Neuron (in vitro differentiated cells): ENCODE measurements around the gene PROB1.

ENCODE experiments used
- H2AFZ ChIP-seq: one replicate; pipeline ENCODE4 v1.6.1; 2013; ENCODE audit warnings: low read depth, mild to moderate bottlenecking, inconsistent platforms, low read length, moderate library complexity
- H3K27me3 ChIP-seq: one replicate; pipeline ENCODE4 v1.6.1; 2013; ENCODE audit warnings: low read length; ENCODE audit not compliant: insufficient read depth
- H3K36me3 ChIP-seq: one replicate; pipeline ENCODE4 v1.6.1; 2013; ENCODE audit warnings: low read length; ENCODE audit not compliant: insufficient read depth
- H3K4me1 ChIP-seq: one replicate; pipeline ENCODE4 v1.6.1; 2013; ENCODE audit warnings: low read length; ENCODE audit not compliant: insufficient read depth
- H3K4me3 ChIP-seq: 2 replicates; pipeline ENCODE4 v1.5.1; 2013; ENCODE audit warnings: mild to moderate bottlenecking, low read length, moderate library complexity
- H3K9me3 ChIP-seq: one replicate; pipeline ENCODE4 v1.6.1; 2013; ENCODE audit warnings: low read length

Gene PROB1

GRCh38 chr5:139408191-139408590 lies 13.3 kb upstream of the PROB1 start:
- Histone ChIP-seq H3K36me3 (peaks cover 3% of the 10 kb centered on the region), H3K27me3 (no peaks in the 10 kb centered on the region), H3K4me1 (peaks cover 9% of the 10 kb centered on the region), H3K9me3 (no peaks in the 10 kb centered on the region), H2AFZ (no peak overlapping the region), H3K4me3 (no peak overlapping the region)

DNA sequence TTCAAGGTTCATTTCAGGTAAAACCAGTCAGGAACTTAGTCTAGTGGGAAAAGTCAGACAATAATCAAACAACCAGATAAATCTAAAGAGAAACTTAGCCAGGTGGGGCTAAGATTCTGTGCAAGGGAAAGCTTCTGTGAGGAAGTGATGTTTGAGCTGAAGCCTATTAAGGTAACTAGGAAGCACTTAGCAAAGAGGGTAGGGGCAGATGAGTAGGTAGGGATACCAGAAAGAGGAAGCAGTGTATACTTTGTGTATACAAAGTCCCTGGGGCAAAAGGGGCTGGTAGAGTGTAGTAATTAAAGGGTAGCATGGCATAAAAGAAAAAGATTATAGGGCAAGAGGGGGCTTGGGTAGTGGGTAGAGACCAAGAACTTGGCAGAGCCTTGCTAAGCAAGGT lies 12.6 kb upstream of the PROB1 start:
- no peaks in the 10 kb centered on the region for H3K9me3 ChIP-seq
- no peak overlapping the region for H2AFZ ChIP-seq
- no peak overlapping the region for H3K4me3 ChIP-seq
- no peaks in the 10 kb centered on the region for H3K27me3 ChIP-seq
- H3K36me3 ChIP-seq = peaks cover 1% of the 10 kb centered on the region
- H3K4me1 ChIP-seq = peaks cover 13% of the 10 kb centered on the region

GRCh38 chr5:139406963-139407362 lies 12.1 kb upstream of the PROB1 start:
- H3K9me3 ChIP-seq = no peaks in the 10 kb centered on the region
- H3K36me3 ChIP-seq = no peaks in the 10 kb centered on the region
- H3K27me3 ChIP-seq = no peaks in the 10 kb centered on the region
- no peak overlapping the region for H2AFZ ChIP-seq
- no peak overlapping the region for H3K4me3 ChIP-seq
- peaks cover 13% of the 10 kb centered on the region for H3K4me1 ChIP-seq

- Histone ChIP-seq H3K9me3 (no peaks in the 10 kb centered on the region), H3K4me1 (peaks cover 13% of the 10 kb centered on the region), H2AFZ (peak overlapping the region; percentile 79), H3K36me3 (peaks cover 8% of the 10 kb centered on the region), H3K4me3 (peak overlapping the region; percentile 57), H3K27me3 (no peaks in the 10 kb centered on the region)
These were observed 9.6 kb upstream of the PROB1 start for GRCh38 chr5:139404484-139404840.

DNA sequence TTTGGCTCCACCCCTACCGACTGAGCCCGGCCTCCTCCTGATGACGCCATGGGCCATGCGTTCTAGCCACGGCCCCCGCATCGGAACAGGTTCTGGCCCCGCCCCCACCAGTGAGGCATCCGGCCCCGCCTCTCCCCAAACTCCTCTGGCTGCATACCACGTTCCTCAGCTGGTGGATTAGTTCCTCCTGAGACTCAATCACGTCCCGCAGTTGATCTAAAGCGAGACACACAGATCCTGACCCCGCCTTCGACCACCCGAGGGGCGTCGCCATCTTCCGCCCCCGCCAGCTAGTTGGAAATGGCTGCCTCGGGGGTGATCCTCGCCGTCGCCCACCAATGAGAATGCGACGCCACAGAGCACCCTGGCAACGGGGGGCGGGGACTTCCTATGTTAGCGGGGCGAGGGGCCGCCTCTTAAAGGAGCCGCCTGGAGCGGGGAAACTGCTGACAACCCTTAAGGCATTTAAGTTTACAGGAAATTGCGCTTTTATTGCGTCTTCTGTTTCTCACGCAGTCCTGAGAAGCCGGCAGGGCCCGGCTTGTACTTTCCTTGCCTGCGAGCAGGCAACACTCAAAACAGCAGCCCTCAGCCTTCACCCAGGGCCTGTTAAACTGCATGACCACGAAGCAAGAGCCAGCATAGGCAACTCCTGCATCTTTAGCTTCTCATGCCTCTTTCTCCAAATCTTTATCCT lies 9.0 kb upstream of the PROB1 start, which contains the start of gene SPATA24:
Gene SPATA24, minus strand, starts transcription at position 303 of the 697 bp plus-strand sequence. Its CDS starts 29 bp downstream, at position 274.
- peaks cover 8% of the 10 kb centered on the region for H3K36me3 ChIP-seq
- H2AFZ ChIP-seq = peak within 1 kb of the TSS; percentile 79
- H3K9me3 ChIP-seq = no peaks in the 10 kb centered on the region
- peak within 1 kb of the TSS; percentile 57 for H3K4me3 ChIP-seq
- peaks cover 13% of the 10 kb centered on the region for H3K4me1 ChIP-seq
- no peaks in the 10 kb centered on the region for H3K27me3 ChIP-seq

GRCh38 chr5:139403418-139403786 lies 8.5 kb upstream of the PROB1 start:
- H3K4me3 ChIP-seq = peak overlapping the region; percentile 57
- peak overlapping the region; percentile 79 for H2AFZ ChIP-seq
- no peaks in the 10 kb centered on the region for H3K27me3 ChIP-seq
- peaks cover 8% of the 10 kb centered on the region for H3K36me3 ChIP-seq
- no peaks in the 10 kb centered on the region for H3K9me3 ChIP-seq
- H3K4me1 ChIP-seq = peaks cover 13% of the 10 kb centered on the region

- Histone ChIP-seq H3K4me1 (peaks cover 13% of the 10 kb centered on the region), H3K36me3 (peaks cover 8% of the 10 kb centered on the region), H2AFZ (no peak overlapping the region), H3K27me3 (no peaks in the 10 kb centered on the region), H3K9me3 (no peaks in the 10 kb centered on the region), H3K4me3 (peak overlapping the region; percentile 57)
These were observed 7.8 kb upstream of the PROB1 start for GRCh38 chr5:139402561-139403158.

- Histone ChIP-seq H3K36me3 (peaks cover 11% of the 10 kb centered on the region), H3K27me3 (no peaks in the 10 kb centered on the region), H2AFZ (no peak overlapping the region), H3K4me3 (no peak overlapping the region), H3K4me1 (peaks cover 13% of the 10 kb centered on the region), H3K9me3 (no peaks in the 10 kb centered on the region)
These were observed 6.6 kb upstream of the PROB1 start for GRCh38 chr5:139401546-139401945.

- no peak overlapping the region for H3K4me3 ChIP-seq
- H3K4me1 ChIP-seq = peaks cover 13% of the 10 kb centered on the region
- no peak overlapping the region for H2AFZ ChIP-seq
- peaks cover 4% of the 10 kb centered on the region for H3K27me3 ChIP-seq
- peaks cover 6% of the 10 kb centered on the region for H3K9me3 ChIP-seq
- peaks cover 11% of the 10 kb centered on the region for H3K36me3 ChIP-seq
These were observed 4.7 kb upstream of the PROB1 start for GRCh38 chr5:139399501-139400121.

DNA sequence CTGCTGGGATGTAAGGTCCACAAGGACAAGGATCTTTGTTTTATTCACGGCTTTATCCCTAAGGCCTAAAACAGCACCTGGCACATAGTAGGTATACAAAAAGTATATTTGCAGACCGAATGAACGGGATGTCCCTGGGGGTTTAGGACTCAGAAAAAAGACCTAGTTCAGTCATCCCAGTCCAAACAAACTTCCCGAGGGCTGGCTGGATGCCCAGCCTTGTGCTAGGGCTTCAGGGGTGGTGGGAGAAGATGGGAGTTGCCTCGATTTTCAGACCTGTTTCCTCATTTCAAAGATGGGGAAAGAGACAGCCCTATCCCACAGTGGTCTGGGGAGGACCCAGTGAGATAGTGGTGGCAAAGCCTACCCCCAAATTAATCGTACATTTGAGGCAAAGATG lies 3.0 kb upstream of the PROB1 start:
- Histone ChIP-seq H3K4me3 (no peak overlapping the region), H2AFZ (no peak overlapping the region), H3K36me3 (peaks cover 11% of the 10 kb centered on the region), H3K27me3 (peaks cover 17% of the 10 kb centered on the region), H3K4me1 (peaks cover 2% of the 10 kb centered on the region), H3K9me3 (peaks cover 18% of the 10 kb centered on the region)

GRCh38 chr5:139396691-139397090 lies 1.8 kb upstream of the PROB1 start:
- Histone ChIP-seq H3K27me3 (peaks cover 24% of the 10 kb centered on the region), H3K9me3 (peaks cover 23% of the 10 kb centered on the region), H2AFZ (no peak overlapping the region), H3K4me1 (no peaks in the 10 kb centered on the region), H3K4me3 (no peak overlapping the region), H3K36me3 (peaks cover 11% of the 10 kb centered on the region)

DNA sequence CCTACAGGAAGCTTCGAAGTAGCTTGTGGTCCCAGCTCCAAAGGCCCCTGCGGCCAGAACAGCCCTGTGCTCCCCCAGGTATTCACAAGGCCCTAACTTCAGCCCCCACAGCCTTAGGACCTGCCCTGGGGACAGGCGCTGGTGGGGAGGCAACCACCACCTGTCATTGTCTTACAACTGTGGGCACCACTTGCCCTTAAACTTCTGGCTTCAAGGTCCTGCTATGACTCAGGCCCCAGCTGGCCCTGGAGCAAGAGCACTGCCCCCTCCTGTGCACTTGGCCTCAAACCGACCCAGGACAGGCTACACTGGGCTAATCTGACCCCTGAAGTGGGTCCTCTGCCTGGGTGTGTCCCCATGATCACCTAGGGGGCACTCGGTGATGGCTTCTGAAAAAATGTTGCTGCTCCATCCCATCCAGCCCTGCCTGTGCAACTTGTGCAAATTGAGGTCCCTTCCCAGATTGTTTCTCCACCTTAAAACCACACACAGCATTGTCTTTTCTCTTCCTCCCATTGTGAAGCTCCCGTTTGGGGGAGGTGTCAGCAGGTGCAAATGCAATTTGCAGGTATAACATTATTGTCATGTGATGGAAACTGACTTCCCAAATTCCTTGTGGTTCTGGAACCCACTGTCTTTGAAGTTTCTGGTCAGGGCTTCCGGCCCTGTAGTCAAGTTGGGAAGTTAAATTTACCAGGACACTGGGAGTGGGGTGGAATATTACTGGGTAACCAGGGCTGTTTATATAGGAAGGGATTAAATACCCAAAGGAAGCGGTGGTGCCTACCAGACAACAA lies 1.1 kb upstream of the PROB1 start:
- H3K36me3 ChIP-seq = peaks cover 8% of the 10 kb centered on the region
- peaks cover 25% of the 10 kb centered on the region for H3K9me3 ChIP-seq
- no peak overlapping the region for H3K4me3 ChIP-seq
- no peaks in the 10 kb centered on the region for H3K4me1 ChIP-seq
- peaks cover 28% of the 10 kb centered on the region for H3K27me3 ChIP-seq
- H2AFZ ChIP-seq = no peak overlapping the region

- Histone ChIP-seq H3K4me1 (peaks cover 6% of the 10 kb centered on the region), H3K9me3 (peaks cover 25% of the 10 kb centered on the region), H3K4me3 (no peak overlapping the region), H2AFZ (no peak overlapping the region), H3K36me3 (peaks cover 3% of the 10 kb centered on the region), H3K27me3 (peaks cover 28% of the 10 kb centered on the region)
These were observed 716 bp downstream of the PROB1 start for GRCh38 chr5:139394123-139394653.
